A549 (cell line): ENCODE measurements around the gene VAPB.

Experiments
- CBX8 ChIP-seq: fragments of 200-600 bp; sonication (generic); IDR thresholded peaks from 2 replicates; pipeline ENCODE4 v1.6.1; 2016
- CHD2 ChIP-seq: fragments of 150-350 bp; IDR thresholded peaks from 2 replicates; pipeline ENCODE4 v1.6.1; 2014; ENCODE audit warnings: low read length; ENCODE audit not compliant: partially characterized antibody
- CTCF ChIP-seq: fragments of >200 bp; sonication (Bioruptor Twin); formaldehyde crosslinking; IDR thresholded peaks from 3 replicates; pipeline ENCODE4 v1.5.1; 2016
- ELK1 ChIP-seq: fragments of 150-350 bp; IDR thresholded peaks from 2 replicates; pipeline ENCODE4 v1.6.1; 2014; ENCODE audit warnings: low read depth, mild to moderate bottlenecking, low read length
- EP300 ChIP-seq, 2 experiments: fragments of >200 bp; sonication (Bioruptor Twin); formaldehyde crosslinking; IDR thresholded peaks; 2 replicates in 1 of 2; 3 replicates in 1 of 2; pipeline ENCODE4 v1.6.1; 2016 to 2017
- HDAC2 ChIP-seq: fragments of 200-600 bp; sonication (generic); IDR thresholded peaks from 2 replicates; pipeline ENCODE4 v1.6.1; 2016
- MAFK ChIP-seq: fragments of 450-650 bp; IDR thresholded peaks from 2 replicates; pipeline ENCODE4 v1.6.1; 2014; ENCODE audit not compliant: partially characterized antibody
- POLR2A ChIP-seq: IDR thresholded peaks from 2 replicates; pipeline ENCODE4 v1.6.1; 2012; ENCODE audit warnings: mild to moderate bottlenecking, low read length
- USF2 ChIP-seq: fragments of 450-650 bp; IDR thresholded peaks from 2 replicates; pipeline ENCODE4 v1.6.1; 2014; ENCODE audit warnings: antibody characterized with exemption

GRCh38 chr20:58402827-58403226 lies 13.8 kb downstream of the VAPB start:
- TF ChIP-seq EP300 (IDR thresholded peaks at IDR 0.05) (no peak), CTCF (no peak), ELK1 (no peak), POLR2A (no peak), HDAC2 (no peak), CBX8 (no peak), MAFK (no peak), USF2 (no peak), CHD2 (no peak)
